ENCODE data around the gene PRSS57.
"Not testable (repeated sequence)": the region's sequence is repeated elsewhere in the genome, so short reads cannot be mapped to it uniquely, and the experiment has no call there.

The PRSS57 gene

GRCh38 chr19:695352-695949, at the start of gene PRSS57:
PRSS57 (minus strand) TSS chr19:695452; CDS start chr19:695430, 22 bp downstream.
- no peak for DNase-seq (ENCODE audit: low read depth, low spot score)

- DNase-seq (ENCODE audit: low read depth, low spot score): no peak
Observed at GRCh38 chr19:743168-743687, 48.0 kb upstream of the PRSS57 start.

- DNase-seq (ENCODE audit: low read depth, low spot score): no peak
Observed at GRCh38 chr19:742540-743075, 47.4 kb upstream of the PRSS57 start.

- no peak for DNase-seq (ENCODE audit: low read depth, low spot score)
Observed at GRCh38 chr19:741506-742131, 46.4 kb upstream of the PRSS57 start.

- DNase-seq (ENCODE audit: low read depth, low spot score): not testable (repeated sequence)
Observed at GRCh38 chr19:740816-741505, 45.7 kb upstream of the PRSS57 start.

- no peak for DNase-seq (ENCODE audit: low read depth, low spot score)
Observed at GRCh38 chr19:739998-740715, 44.9 kb upstream of the PRSS57 start.

GRCh38 chr19:738509-739128, 43.4 kb upstream of the PRSS57 start:
- no peak for DNase-seq (ENCODE audit: low read depth, low spot score)

- no peak for DNase-seq (ENCODE audit: low read depth, low spot score)
Observed at GRCh38 chr19:737591-738093, 42.4 kb upstream of the PRSS57 start.

- no peak for DNase-seq (ENCODE audit: low read depth, low spot score)
Observed at GRCh38 chr19:736125-736524, 40.9 kb upstream of the PRSS57 start.

GRCh38 chr19:734716-735115, 39.5 kb upstream of the PRSS57 start:
- no peak for DNase-seq (ENCODE audit: low read depth, low spot score)

- no peak for DNase-seq (ENCODE audit: low read depth, low spot score)
Observed at GRCh38 chr19:732148-733069, 37.2 kb upstream of the PRSS57 start.

- no peak for DNase-seq (ENCODE audit: low read depth, low spot score)
Observed at GRCh38 chr19:731000-731399, 35.7 kb upstream of the PRSS57 start.

- no peak for DNase-seq (ENCODE audit: low read depth, low spot score)
Observed at GRCh38 chr19:729965-730668, 34.9 kb upstream of the PRSS57 start.

GRCh38 chr19:729564-729963, 34.3 kb upstream of the PRSS57 start:
- not testable (repeated sequence) for DNase-seq (ENCODE audit: low read depth, low spot score)

- DNase-seq (ENCODE audit: low read depth, low spot score): no peak
Observed at GRCh38 chr19:728011-728410, 32.8 kb upstream of the PRSS57 start.

- no peak for DNase-seq (ENCODE audit: low read depth, low spot score)
Observed at GRCh38 chr19:726993-727956, 32.0 kb upstream of the PRSS57 start.

GRCh38 chr19:725461-726089, 30.3 kb upstream of the PRSS57 start:
- no peak for DNase-seq (ENCODE audit: low read depth, low spot score)

GRCh38 chr19:723714-724113, 28.5 kb upstream of the PRSS57 start:
- no peak for DNase-seq (ENCODE audit: low read depth, low spot score)
